GM21619 (cell line): Measurements from ENCODE around the gene PRLHR.

Experiments
- ATAC-seq: cut with Tn5 transposase; IDR thresholded peaks from one replicate; pipeline ENCODE4 v1.9.1; 2021; ENCODE audit not compliant: unreplicated experiment

Gene PRLHR

DNA sequence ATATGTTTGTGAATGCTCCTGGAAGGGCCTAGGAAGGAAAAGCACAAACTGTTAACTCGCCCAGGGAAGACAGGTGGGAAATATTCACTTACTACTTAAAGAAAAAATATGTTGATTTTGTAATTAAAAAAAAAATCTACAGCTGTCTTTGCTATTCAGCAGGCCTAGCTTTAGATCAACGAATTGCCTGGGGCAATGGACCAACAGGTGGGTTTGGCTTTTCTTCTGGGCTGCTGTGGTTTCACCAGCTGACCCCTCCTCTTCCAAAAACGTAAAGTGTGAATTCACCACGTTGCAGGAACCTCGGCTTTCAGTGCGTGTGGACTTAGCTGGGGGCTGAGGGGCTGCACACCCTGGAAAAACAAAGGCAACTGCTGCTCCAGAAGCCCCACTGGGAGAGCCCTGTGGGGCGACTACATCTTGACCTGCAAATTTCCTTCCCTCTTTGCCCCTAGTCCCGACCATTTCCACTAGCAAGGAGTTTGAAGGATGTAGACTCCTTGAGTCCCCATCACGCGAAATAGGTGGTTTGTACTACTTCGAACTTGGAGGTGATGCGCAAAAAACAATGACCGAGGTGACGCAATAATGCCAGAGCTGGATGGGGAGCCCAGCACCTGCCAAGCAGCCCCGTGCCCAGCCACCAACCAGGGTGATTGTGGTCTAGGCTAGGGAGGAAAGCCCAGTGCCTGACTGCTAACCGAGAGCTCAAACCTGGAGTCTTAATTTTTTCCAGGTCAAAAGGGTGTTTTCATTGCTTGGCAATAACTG is 7.4 kb downstream of the PRLHR start:
- no peak for ATAC-seq

DNA sequence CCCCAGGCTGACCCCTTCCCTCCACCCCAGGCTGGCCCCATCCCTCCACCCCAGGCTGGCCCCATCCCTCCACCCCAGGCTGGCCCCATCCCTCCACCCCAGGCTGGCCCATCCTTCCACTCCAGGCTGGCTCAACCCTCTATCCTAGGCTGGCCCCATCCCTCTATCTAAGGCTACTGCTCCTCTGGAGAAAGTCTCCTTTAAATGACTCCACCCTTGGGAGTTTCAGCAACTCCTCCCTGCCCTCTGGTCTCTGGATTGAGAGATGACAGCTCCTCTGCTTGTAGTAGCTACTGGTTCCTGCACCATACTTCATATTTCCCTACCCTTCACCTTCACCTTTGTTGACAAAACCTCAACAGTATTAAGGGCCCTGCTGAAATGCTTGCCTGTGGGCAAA is 8.5 kb downstream of the PRLHR start:
- ATAC-seq = no peak

DNA sequence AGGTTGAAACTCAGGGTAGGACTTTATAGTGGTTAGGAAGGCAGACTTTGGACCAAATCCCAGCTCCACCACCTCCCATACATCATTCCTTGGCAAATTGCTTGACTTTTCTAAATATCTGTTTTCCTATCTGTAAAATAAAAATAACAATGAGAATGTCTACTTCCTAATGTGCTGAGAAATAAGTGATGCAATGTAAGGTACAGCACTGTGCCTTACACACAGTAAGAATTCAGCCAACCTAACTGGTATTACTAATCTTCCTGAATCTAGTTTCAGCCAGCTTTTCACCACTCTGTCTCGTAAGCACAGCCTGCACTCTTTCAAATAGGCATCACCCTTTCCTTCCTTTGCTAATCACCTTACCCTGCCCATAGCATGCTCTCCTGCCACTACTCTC is 9.7 kb downstream of the PRLHR start:
- no peak for ATAC-seq

DNA sequence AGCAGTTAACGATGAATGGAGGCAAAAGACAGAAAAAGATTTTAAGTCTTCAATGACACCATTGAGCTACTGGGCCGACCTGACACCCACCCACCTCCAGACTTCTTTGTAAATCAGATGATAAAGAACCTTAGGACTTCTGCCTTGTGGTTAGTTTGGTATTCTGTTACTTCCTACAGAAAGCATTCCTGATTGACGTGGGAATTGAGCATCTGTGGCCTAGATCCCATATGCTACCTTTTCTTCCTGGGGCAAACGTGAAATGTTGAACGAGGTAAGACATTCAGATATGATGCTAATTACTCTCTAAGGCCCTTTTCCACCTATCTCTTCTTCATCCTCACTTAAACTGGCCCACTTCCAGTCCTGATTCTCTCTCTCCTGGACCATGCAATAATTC is 10.2 kb downstream of the PRLHR start:
- no peak for ATAC-seq

DNA sequence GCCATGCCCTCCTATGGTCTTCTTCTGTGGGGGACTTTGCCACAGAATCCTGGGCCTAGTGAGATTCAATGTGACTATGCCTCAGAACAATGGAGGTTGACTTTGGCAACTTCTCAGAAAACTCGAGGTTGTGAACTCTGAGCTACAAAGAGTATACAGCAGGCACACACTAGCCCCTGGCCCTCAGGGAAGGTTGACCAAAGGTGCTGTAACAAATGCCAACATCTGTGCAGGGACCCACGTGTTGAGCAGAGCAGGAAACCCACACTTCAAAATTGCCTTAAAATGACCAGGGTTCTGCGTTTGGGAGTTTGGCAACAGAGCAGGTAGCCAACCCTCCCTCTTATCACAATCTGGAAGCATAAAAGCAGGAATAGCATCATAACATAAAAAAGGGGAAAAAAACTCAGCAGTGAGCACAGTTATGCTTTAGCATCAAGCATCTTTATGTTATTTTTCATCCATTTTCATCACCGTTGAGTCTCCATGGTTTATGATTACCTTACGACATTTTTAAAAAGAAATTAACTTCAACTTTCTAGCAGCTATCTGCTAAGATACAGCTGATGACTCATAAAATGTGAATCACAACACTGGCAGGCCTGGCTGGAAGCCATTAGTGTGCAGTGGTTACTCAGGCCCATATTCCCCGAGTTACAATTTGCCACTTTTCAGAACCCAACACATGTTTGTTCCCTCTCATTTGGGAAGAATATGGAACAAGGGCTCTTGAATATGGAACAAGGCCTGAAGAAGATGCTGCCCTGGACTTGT is 11.1 kb downstream of the PRLHR start:
- ATAC-seq = no peak

DNA sequence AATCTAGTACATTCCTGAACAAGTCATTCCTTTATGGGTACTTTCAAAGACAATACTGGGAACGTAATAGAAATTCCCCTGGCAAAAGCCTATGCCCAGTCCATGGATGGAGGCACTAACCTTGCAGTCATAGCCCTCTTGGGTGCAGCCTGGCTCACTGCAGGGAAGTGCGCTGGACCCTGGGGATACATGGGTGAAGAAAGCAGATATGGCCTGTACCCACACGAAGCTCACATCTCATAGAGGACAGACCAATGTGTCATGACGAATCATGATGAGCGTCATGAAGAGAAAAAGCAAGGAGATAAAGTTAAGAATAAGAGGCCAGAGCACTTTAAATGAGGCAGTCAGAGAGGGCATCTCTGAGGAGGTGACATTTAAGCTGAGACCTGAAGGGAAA is 11.8 kb downstream of the PRLHR start:
- ATAC-seq = no peak

DNA sequence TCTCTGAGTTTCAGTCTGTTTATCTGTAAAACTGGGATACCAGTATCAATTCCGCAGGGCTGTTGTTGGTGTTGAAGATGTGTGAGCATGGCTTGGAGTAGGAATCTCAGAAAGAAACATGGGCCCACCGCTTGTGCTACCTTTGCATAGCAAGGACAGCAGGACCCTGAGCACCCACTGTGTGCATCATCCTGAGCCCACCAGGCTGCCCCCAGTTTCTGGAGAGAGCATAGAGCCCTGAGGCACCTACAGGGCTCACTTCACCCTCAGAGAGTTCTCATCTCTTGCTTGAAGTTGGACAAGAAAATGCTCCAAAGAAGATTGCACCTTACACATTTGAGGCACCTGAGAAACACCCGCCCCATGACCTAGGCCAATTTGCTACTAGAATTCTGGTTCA is 12.9 kb downstream of the PRLHR start:
- ATAC-seq = no peak

DNA sequence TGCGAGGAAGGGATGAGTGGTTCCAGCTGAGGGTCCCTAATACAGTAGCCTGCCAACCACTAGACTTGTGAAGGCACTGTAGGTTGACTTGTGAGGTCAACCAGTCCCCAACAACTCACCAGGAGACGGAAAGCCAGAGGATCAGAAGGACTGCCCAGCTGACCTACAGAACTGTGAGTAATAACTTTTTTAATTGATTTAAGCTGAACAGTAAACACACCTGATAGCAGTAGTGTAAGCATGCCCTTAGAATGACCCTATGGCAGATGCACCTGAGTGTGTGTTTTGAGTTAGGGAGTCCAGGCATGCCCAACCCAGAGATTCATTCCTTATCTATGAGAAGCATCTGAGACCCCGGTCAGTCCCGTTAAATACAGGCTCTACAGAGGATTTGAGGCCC is 14.1 kb downstream of the PRLHR start:
- no peak for ATAC-seq

DNA sequence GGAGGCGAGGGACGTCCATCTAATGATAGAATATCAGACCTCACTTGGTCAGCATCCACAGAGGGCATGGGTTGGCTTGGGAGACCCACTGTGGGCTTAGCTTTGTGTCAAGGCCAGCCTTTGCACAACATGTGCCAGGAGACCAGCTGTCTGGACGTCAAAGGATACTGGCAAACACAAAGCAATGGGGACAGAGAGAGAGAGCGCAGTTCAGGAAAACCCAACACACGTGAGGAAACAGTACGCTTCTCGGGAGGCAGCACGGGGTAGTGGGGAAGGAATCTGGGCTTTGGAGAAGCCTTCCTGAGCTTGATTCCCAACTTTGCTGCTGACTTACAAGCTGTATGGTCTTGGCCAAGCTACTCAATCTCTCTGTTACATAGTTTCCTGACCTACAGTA is 14.7 kb downstream of the PRLHR start:
- no peak for ATAC-seq

DNA sequence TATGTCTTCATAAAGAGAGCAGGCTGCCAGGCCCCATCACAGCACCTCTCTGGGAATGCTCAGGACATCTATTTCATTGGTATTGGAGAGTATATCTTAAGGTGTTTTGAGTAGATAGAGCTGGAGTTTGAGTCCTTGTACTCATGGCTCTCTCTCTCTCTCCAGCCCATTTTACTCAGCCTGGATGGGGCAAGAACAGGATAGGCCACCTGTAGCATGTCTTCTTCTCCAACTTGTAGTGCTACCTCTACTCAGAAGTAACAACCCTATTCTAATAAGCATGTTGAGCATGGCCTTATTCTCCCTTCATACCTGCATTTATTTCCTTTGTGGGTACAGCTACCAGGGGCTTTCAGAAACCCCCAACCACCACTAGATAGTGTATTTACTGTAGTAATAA is 21.9 kb downstream of the PRLHR start:
- no peak for ATAC-seq

DNA sequence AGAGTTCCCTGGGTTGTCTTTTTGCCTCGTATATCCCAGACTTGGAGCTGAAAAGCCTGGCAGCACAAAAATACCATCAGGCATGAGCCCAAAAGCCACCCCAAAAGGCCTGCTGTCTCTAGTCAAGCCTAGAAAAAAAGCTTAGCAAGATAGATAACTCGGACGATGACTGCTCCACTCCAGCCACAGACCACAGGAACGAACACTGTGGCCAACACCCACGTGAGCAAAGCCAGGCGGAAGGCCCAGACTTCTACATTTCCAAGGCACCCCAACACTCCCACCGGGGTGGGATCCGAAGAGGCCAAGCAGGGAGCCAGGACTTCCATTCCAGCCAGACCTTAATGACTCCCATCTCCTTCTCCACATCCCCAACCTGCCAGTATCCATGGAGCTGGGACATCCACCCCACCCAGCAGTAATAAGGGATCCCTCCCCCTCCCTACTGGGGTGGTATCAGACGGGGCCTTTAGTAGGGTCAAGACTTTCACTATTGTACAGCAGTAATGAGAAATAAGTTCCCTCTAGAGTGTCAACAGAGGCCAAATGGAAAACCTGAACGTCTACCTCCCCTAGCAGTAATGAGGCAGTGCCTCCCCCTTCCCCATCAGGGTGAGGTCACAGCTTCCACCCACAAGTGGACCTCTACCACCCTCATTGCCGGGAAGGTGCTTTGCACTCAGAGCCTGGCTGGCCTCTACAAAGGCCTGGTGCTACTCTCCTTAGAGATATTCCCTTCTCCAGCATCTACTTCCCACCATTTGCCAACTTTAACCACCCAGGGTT is 23.0 kb downstream of the PRLHR start:
- ATAC-seq = no peak

DNA sequence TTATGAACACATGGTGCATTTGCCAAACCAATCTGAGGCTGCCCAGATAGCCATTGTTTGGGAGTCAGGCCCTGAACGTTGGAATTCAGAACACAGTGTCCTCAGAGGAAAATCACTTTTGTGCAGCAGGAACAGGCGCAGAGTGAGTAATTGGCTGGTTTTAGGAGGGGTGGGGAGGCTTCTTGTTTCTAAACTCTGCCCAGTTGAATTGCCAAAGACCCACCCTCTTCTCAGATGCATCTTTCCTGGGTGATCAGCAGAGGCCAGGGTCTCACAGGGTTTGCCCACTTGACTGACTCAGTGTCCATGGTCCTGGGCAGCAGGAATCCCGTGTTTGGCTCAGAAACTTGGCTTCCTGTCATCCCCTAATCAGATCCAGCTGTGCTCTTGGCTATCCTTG is 24.3 kb downstream of the PRLHR start:
- ATAC-seq = no peak

DNA sequence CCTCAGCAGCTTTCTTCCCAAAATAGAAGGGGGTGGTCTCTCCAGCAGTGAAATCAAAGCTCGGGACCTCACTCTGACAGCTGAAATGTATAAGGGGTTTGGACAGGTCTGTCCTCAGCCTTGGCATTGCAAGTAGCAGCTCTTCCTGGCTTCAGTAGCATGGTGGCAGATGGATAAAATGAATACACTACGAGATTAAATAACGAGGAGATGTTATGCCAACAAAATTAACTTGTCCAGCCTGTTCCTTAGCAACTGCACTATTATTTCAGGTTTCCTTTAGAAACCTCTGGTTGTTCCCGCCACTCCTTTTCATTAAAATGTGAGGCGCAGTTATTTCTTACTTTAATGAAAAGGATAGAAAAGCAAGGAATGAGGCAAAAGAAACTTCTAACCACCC is 24.9 kb downstream of the PRLHR start:
- ATAC-seq = no peak

DNA sequence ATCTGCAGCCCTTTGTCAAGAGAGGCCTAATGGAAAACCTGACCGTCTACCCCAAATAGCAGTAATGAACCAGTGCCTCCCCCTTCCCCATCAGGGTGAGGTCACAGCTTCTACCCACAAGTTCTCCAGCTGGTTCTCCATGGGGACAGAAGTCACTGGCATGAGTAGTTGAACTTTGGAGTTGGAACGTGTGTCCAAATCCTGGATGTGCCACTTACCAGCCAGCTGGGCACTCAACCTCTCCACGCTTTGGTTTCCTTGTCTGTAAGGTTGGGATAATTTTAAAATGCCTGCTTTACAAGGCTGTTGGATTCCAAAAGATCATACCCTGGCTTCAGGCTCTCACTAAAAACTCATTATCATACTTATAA is 25.6 kb downstream of the PRLHR start:
- no peak for ATAC-seq

DNA sequence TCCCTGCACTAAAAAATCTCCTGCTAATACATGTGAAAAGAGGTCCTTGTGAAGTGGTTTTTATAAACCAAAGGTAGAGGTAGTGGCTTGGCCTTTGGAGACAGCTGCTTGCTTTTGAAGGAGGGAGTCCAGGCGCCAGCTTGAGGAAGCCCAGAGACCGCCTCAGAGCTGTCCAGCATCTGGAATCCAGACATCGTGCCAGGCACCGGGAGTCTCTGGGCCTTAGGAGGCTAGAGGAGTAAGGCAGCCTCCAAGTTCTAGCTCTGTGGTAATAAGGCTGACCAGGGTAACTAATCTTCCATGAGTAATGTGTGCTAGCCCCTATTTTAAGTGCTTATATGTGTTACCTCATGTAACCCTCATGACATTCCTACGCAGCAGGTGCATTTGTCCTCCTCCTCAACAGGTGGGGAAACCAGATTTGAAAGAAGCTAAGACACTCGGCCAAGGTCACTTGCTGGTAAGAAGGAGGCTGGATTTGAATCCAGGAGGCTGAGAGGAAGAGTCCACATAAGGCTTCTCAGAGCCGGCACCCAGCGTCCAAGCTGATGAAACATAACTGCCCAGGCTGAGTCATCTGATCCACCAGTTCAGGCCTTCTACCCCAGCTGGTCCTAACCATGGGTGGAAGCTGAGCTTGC is 26.1 kb downstream of the PRLHR start:
- ATAC-seq = no peak

DNA sequence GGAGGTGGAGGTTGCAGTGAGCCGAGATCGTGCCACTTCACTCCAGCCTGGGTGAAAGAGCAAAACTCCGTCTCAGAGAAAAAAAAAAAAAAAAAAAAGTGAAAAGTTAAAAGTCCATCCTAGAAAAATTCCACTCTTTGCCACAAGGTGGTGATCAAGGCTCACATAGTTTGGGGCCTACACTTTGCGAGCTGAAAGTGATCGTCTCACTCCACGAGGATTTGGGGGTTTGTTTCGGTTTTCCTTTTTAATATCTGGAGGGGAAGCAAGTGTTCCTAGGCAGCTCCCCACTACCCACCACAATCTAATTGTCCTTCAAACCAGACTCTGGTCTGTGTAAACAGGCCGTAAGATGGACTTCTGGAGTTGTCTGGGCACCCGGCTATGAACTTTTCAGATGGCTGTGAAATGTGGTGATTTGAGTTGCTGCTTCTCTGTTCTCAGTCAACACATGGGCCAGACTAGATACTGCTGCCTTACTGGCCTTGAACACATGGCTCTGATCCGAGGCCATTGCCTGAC is 27.1 kb downstream of the PRLHR start:
- ATAC-seq = peak; percentile 59

DNA sequence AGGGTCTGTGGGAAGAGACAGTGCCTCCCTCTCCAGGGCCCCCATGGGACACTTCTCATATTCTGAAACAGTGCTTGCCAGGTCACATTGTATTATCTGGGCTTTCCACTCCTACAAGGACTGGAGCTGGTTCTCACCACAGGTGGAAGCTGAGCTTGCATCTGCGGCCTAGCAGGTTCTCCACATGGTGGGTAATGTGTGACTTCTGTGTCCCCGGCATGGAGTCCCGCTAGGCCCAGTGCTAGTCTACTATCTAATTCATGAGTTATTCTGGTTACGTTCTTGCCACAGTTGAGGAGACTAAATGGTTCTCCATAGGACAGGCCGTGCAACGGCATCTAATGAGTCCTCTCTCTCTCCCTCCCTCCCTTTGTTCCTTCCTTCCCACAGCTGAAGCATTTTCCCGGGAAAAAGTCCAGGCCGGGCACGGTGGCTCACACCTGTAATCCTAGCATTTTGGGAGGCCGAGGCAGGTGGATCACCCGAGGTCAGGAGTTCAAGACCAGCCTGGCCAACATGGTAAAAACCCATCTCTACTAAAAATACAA is 27.7 kb downstream of the PRLHR start:
- no peak for ATAC-seq

DNA sequence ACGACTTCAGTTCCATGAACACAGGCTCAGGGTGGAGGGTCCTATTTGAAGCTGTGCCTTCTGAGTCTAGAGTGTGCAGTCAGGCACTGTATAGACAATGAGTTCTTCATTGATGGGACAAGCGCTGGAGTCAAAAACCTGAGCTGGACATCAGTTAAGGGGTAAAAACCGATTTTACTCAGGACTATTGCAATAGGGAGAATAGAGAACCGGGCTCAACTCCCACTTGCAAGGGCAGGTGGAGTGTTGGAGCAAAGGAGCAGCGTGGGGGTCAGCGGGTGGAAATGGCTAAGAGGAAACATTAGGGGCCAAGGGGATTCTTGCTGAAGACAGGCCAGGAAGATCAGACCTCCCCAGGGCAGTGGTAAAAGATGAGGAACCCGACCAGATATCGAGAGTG is 28.5 kb downstream of the PRLHR start:
- ATAC-seq = no peak

DNA sequence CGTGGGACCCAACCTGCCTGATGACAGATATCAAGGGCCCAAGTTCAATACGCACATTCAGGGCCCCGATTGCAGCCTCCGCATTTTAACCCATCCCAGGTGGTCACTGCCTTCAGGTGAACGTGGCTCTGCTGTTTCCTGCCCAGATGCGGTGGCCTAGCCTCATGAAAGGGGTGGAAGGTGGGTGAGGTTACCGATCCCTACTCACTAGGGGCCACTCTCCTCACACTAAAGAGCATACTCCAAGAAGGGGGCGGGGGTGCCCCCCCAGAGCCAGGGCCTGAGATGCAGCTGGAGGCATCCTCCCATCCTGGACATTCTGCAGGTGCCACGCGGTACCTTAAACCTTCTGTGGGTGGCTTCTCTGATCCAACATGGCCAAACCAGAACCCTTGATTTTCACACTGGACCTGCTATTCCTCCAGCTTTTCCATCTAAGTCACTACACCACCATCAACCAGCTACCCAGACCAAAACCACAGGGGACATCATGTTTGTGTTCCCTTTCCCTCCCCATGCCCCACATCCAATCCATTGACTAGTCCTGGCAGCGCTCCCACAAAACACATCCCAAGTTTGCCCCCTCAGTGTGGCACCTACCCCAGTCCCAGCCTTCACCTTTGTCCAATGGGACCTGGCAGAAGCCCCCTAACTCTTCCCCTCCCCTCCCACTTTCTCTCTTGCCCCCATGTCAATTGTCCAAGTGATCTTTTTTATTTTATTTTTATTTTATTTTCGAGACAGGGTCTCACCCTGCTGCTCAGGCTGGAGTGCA is 30.0 kb downstream of the PRLHR start:
- no peak for ATAC-seq

DNA sequence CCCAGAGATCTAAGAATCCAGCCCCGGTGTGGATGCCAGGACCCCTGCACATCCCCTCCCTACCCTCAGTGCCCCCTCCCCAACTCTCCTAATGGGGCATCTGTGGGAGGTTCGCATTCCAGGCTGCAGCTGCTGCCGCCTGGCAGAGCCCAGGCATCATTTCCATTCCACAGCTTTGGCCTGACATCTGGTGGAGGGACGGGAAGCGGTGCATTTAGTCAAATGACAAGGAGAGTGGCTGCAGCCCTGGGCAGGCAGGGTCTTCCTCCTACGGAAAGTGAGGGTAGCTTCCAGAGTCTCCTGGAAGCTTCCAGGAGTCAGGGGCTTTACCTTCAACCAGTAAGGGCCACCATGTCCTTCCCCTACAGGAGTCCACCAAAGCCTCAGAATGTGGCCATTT is 30.8 kb downstream of the PRLHR start:
- no peak for ATAC-seq
